Activated CD8-positive, alpha-beta T cell treated with anti-CD3 and anti-CD28 coated beads, Interleukin-2, amount 10 ng/mL, durations not matched to agents 7 days and 5 days (primary cell): Measurements from ENCODE around the gene TRAK1. TPM values are rescaled to one million over a fixed set of nuclear protein-coding genes. Genes with fewer than 3 reads are reported as not detected.

Experiments used
- ATAC-seq: fragments of 150-1000 bp; cut with Tn5 transposase; one replicate; pipeline ENCODE4 v1.10.0; 2021; ENCODE audit warnings: moderate library complexity
- CTCF ChIA-PET: fragments of 350-600 bp; sonication (Branson Sonifier 250); formaldehyde crosslinking; loops from one replicate; lab custom pipeline; 2021; ENCODE audit warnings: antibody characterized with exemption; lab: Charles Lee
- POLR2A ChIA-PET: fragments of 350-600 bp; sonication (Branson Sonifier 250); formaldehyde crosslinking; loops from one replicate; lab custom pipeline; 2021; ENCODE audit warnings: antibody characterized with exemption; lab: Charles Lee
- DNase-seq: peaks from one replicate; pipeline ENCODE4 v3.0.0-alpha.2; 2020
- H3K27ac Mint-ChIP-seq: one replicate; pipeline ENCODE4 v1.8.0; 2021; ENCODE audit warnings: mild to moderate bottlenecking, mixed read lengths
- H3K27me3 Mint-ChIP-seq: one replicate; pipeline ENCODE4 v1.8.0; 2021; ENCODE audit warnings: low read depth, mixed read lengths
- H3K36me3 Mint-ChIP-seq: one replicate; pipeline ENCODE4 v1.8.0; 2021; ENCODE audit warnings: low read depth, mixed read lengths
- H3K4me1 Mint-ChIP-seq: one replicate; pipeline ENCODE4 v1.8.0; 2021; ENCODE audit warnings: low read depth, mixed read lengths
- H3K4me3 Mint-ChIP-seq: one replicate; pipeline ENCODE4 v1.8.0; 2021; ENCODE audit warnings: mild to moderate bottlenecking, mixed read lengths
- H3K9me3 Mint-ChIP-seq: one replicate; pipeline ENCODE4 v1.8.0; 2022; ENCODE audit warnings: mixed read lengths; ENCODE audit not compliant: insufficient read depth
- total RNA-seq, 2 experiments: library from RNA; stranded (reverse); gene quantifications; one replicate each; pipeline ENCODE4 v1.2.3, GENCODE V29; 2021

Gene TRAK1
- total RNA-seq, 2 experiments from 2014 or later, result 28.6 to 28.7 TPM

DNA sequence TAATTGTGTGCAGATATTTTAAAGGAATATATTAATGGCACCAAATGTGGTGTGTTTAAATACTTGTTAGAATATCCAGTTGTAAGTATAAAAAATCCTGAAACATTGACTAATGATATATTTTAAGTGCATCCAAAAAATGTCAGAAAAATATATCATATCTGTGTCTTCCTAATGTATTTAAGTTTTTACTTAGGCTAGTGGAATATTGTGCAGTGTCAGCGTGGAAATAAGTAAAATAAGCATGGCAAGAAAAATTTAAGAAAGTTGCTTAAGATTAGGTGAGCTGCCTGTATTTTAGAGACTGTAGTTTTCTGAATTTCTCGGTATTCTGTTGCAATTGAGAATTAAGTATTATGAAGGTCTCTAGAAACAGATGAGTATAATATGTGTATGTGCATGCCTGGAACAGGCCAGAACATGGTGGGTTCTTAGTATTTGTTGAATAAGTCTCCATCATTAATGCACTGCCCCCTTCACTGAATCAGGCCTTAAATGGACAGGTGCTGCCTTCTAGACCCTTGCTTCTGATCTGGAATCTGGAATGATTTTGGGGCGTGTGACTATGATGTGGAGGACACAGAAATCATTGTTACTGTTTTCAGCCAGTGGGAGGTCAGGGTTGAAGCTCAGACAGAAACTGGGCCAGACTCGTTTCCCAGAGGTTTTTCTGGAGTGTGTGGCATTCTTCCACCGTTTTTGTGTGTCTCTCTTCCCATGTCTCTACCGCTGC lies 86.1 kb downstream of the TRAK1 start:
- H3K36me3 Mint-ChIP-seq, result peaks cover 15% of the 10 kb centered on the region
- DNase-seq (no peak), ATAC-seq (no peak)
- no peak overlapping the region for H3K27ac Mint-ChIP-seq
- H3K27me3 Mint-ChIP-seq, result no peaks in the 10 kb centered on the region
- H3K4me3 Mint-ChIP-seq, result no peak overlapping the region
- H3K4me1 Mint-ChIP-seq, result peaks cover 40% of the 10 kb centered on the region
- no peaks in the 10 kb centered on the region for H3K9me3 Mint-ChIP-seq
- ChIA-PET POLR2A (no interaction called here), CTCF (interaction anchor here (1.0 to 5.1 kb wide), 2 partner anchors 14 to 78 kb away, joined by 3 to 36 read pairs; no protein-coding TSS in a partner anchor)

DNA sequence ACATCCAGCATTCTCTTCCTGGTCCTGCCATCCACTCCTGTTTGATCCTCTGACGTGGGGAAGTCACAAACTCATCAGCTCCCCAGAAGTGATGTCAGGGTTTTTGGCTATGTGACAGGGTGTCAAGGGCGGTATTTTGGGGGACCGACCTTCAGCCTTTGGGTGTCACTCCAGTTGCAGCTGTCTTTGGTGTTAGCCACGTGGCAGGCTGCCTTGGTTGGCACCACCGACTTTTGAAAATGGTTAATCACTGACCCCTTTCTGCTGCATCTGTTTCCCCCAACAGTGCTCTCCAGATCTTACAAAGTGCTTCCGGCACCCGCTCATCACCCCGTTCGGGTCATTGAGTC lies 86.6 kb downstream of the TRAK1 start:
- no peak for ATAC-seq
- Mint-ChIP-seq H3K9me3 (no peaks in the 10 kb centered on the region), H3K36me3 (peaks cover 15% of the 10 kb centered on the region), H3K27ac (no peak overlapping the region), H3K27me3 (no peaks in the 10 kb centered on the region), H3K4me3 (no peak overlapping the region), H3K4me1 (peaks cover 34% of the 10 kb centered on the region)
- ChIA-PET POLR2A (no interaction called here), CTCF (interaction anchor here (1.0 to 5.1 kb wide), 2 partner anchors 14 to 78 kb away, joined by 3 to 36 read pairs; no protein-coding TSS in a partner anchor)
- no peak for DNase-seq

DNA sequence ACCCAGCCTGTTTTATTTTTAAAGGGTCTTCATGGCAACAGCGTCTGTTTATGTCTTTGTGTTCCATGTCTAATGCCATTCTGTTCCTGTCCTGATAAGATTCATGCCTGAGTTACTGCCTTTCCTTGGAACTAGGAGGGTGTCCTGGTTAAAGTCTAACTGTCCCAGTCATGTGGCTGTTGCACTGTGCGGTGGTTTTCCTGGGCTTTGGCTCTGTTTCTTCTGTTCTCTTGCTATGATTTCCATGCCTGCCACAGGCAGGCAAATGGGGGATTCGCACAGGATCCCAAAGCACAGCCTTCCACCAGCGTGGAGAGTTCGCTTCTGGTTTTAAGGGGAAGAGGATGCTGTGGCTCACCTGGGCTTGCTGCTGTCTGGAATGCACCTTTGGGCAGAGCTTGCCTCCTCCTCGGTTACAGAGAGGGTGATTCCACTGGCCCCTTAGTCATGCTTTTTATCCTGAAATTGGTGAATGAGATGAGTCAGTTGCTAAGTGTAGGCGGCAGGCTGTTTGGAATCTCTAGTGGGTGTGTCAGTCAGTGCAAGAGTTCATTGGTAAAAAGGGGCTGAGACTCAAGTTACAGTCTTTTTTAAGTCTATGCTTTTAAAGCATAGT lies 88.1 kb downstream of the TRAK1 start:
- Mint-ChIP-seq H3K27me3 (no peaks in the 10 kb centered on the region), H3K4me1 (peaks cover 20% of the 10 kb centered on the region), H3K27ac (peak overlapping the region; percentile 27), H3K36me3 (peaks cover 13% of the 10 kb centered on the region), H3K9me3 (no peaks in the 10 kb centered on the region), H3K4me3 (no peak overlapping the region)
- ChIA-PET POLR2A (no interaction called here), CTCF (interaction anchor here (0.6 to 5.1 kb wide), 3 partner anchors 9 to 62 kb away, joined by 3 to 39 read pairs (median 5); no protein-coding TSS in a partner anchor)
- DNase-seq, result no peak
- no peak for ATAC-seq

DNA sequence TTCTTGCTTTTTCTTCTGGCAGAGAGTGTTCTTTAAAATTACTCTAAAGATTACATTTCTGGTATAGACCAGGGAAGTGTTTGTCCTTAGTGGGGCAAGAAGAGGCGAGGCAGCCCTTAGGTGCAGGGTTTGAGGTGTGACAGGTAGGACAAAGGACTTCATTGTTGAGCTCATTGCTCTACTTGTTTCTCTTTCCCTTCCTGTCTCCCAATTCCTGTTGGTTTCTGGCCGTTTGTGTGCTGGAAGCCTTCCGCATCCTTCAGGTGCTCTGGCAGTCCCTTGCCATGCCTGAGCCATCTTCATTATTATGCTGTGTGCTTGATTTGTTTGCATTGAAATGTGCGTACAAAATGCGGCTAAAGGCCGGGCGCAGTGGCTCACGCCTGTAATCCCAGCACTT lies 89.7 kb downstream of the TRAK1 start:
- no peak for ATAC-seq
- Mint-ChIP-seq H3K36me3 (peaks cover 13% of the 10 kb centered on the region), H3K27ac (no peak overlapping the region), H3K4me1 (peaks cover 7% of the 10 kb centered on the region), H3K27me3 (no peaks in the 10 kb centered on the region), H3K9me3 (no peaks in the 10 kb centered on the region), H3K4me3 (no peak overlapping the region)
- CTCF ChIA-PET, result interaction anchor here (5.1 kb wide), 1 partner anchor 10 kb away, joined by 39 read pairs; no protein-coding TSS in a partner anchor
- DNase-seq, result no peak
- POLR2A ChIA-PET, result no interaction called here

DNA sequence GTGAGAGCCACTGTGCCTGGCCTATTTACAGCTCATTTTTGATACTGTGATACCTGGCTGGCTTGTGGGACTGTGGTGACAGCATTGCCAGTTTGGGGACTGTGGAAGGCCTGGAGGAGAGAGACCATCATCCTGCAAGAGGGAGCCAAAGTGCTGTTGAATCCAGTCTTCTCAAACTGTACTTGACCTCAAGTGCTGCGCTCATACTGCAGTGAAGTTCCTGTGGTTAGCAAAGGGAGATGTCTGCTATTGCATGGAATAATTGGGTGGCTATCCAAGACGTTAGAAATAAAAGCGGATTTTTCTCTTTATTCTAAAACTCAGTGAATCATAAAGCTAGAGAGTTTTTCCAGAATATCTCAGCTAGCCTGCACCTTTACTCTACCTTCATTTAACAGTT lies 91.4 kb downstream of the TRAK1 start:
- H3K4me1 Mint-ChIP-seq, result peaks cover 6% of the 10 kb centered on the region
- no peaks in the 10 kb centered on the region for H3K27me3 Mint-ChIP-seq
- H3K36me3 Mint-ChIP-seq, result peaks cover 8% of the 10 kb centered on the region
- no peak for ATAC-seq
- H3K4me3 Mint-ChIP-seq, result no peak overlapping the region
- CTCF ChIA-PET, result interaction anchor here (5.1 kb wide), 1 partner anchor 8 kb away, joined by 39 read pairs; no protein-coding TSS in a partner anchor
- POLR2A ChIA-PET, result no interaction called here
- no peaks in the 10 kb centered on the region for H3K9me3 Mint-ChIP-seq
- H3K27ac Mint-ChIP-seq, result no peak overlapping the region
- DNase-seq, result no peak

DNA sequence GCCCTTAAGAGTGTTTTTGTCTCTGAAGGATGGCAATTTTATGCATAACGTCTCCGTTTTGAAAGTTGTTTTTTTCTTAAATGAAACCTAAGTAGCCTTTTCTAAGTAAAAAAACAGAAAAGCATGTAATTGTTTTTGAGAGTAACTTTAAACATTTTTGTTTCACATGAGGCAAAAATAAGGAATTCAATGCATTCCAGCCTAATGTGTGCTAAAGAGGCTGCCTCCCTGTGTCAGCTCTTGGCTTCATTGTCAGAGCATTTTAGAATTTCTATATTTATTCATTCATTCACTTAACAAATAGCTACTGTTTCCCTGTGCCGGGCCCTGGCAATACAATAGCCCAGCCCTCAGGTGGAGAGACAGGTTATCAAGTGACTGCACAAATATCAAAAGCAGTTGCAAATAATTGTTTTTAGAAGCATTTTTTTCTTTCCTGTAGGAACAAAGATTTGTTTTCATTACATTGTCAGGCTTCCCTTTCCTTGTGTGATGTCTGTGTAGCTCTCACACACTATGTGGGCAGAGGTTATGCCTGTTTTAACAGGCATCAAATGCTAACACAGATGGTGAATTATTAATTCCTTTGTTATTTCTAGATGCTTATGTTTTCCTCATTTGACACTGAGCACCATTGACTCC lies 93.0 kb downstream of the TRAK1 start:
- DNase-seq (no peak), ATAC-seq (no peak)
- H3K36me3 Mint-ChIP-seq, result peaks cover 7% of the 10 kb centered on the region
- peaks cover 18% of the 10 kb centered on the region for H3K4me1 Mint-ChIP-seq
- ChIA-PET POLR2A (no interaction called here), CTCF (no interaction called here)
- H3K9me3 Mint-ChIP-seq, result no peaks in the 10 kb centered on the region
- no peaks in the 10 kb centered on the region for H3K27me3 Mint-ChIP-seq
- no peak overlapping the region for H3K27ac Mint-ChIP-seq
- H3K4me3 Mint-ChIP-seq, result no peak overlapping the region

DNA sequence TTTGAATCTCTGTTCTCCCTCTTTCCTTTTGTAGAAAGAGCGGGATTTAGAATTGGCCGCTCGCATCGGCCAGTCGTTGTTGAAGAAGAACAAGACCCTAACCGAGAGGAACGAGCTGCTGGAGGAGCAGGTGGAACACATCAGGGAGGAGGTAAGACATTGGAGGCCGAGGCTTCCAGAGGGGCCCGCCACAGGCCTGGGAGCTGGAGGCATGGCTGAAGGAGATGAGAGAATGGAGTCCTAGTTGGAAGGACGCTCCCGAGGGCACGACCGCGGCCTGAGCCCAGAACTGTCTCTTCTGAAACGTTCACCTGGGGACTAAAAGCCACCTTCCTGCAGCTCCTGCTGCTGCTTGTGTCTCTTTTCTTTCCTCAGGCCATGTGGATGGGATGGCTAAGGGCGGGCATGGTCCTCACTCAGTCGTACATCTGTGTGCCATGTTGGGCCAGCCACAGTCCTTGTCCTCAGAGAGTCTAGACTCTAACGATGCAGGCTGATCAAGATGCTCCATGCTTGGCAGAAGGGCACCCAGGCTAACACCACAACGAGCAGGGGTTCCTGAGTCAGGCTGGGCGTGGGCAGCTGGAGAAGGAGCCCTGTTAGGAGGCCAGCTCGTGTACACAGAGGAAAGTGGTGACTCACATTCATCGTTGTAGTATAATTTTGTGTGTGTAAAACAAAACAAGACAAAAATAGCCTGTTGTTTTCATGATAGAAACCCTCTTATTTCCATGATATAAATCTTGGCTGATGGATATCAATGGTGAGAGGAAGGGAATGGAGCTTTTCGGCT lies 93.7 kb downstream of the TRAK1 start:
- no peak overlapping the region for H3K27ac Mint-ChIP-seq
- H3K4me3 Mint-ChIP-seq, result no peak overlapping the region
- ATAC-seq, result no peak
- H3K4me1 Mint-ChIP-seq, result peaks cover 14% of the 10 kb centered on the region
- H3K27me3 Mint-ChIP-seq, result no peaks in the 10 kb centered on the region
- peaks cover 7% of the 10 kb centered on the region for H3K36me3 Mint-ChIP-seq
- ChIA-PET CTCF (no interaction called here), POLR2A (no interaction called here)
- no peaks in the 10 kb centered on the region for H3K9me3 Mint-ChIP-seq
- no peak for DNase-seq

DNA sequence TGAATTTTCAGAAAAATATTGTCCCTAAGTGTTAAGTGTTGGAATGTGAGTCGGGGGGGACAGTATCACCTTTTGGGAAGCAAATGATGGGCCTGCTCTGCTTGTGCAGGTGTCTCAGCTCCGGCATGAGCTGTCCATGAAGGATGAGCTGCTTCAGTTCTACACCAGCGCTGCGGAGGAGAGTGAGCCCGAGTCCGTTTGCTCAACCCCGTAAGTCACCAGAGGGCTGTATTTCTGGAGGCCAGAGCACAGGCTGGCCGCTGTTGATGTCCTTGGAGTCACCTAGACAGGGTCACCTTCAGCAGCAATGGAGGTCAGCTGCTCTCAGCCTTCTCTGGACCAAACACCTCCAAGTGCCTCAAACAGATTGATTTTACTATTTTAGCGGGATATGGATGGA lies 96.8 kb downstream of the TRAK1 start:
- peaks cover 36% of the 10 kb centered on the region for H3K4me1 Mint-ChIP-seq
- ChIA-PET POLR2A (no interaction called here), CTCF (no interaction called here)
- no peaks in the 10 kb centered on the region for H3K27me3 Mint-ChIP-seq
- no peak overlapping the region for H3K27ac Mint-ChIP-seq
- no peak overlapping the region for H3K4me3 Mint-ChIP-seq
- no peaks in the 10 kb centered on the region for H3K9me3 Mint-ChIP-seq
- DNase-seq (no peak), ATAC-seq (no peak)
- peaks cover 15% of the 10 kb centered on the region for H3K36me3 Mint-ChIP-seq

DNA sequence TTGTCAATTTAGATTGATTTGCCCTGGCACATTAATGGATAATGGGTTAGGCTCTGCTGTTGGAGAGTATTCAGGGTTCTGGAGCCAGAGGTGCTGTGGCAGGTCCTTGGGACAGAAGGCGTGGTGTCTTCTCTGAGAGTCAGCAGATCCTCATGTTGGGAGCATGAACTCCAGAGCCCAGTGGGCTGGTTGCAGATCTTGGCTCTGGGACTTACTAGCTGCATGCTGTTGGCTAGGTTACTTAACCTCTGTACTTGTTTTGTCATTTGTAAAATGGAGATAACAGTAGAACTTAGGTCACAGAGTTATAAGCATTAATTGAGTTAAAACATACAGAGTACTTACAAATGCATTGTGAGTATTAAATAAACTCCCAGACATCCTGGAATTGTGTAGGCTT lies 97.2 kb downstream of the TRAK1 start:
- H3K4me3 Mint-ChIP-seq, result no peak overlapping the region
- DNase-seq, result no peak
- H3K27me3 Mint-ChIP-seq, result no peaks in the 10 kb centered on the region
- no peaks in the 10 kb centered on the region for H3K9me3 Mint-ChIP-seq
- H3K27ac Mint-ChIP-seq, result peak overlapping the region; percentile 63
- ATAC-seq, result no peak
- ChIA-PET POLR2A (no interaction called here), CTCF (interaction anchor here (1.0 to 5.6 kb wide), 3 partner anchors 14 to 69 kb away, joined by 3 to 84 read pairs (median 4); no protein-coding TSS in a partner anchor)
- H3K4me1 Mint-ChIP-seq, result peaks cover 40% of the 10 kb centered on the region
- peaks cover 16% of the 10 kb centered on the region for H3K36me3 Mint-ChIP-seq

DNA sequence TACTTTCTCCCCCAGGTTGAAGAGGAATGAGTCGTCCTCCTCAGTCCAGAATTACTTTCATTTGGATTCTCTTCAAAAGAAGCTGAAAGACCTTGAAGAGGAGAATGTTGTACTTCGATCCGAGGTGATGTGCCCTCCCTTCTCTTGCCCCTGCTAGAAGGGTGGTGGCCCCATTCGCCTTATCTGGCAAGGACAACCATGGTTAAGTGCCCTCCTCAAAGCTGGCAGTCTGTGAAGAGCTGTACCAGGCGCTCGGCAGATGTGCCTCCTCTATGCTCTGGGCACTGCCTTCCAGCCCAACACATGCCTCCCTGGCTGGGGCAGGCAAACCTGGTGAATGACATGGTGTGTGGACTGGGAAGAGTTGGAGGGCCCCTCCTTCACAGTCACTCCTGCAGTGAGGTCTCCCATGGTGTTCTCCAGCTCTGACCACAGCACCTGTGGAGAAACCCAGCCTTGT lies 97.9 kb downstream of the TRAK1 start:
- ATAC-seq, result no peak
- CTCF ChIA-PET, result interaction anchor here (0.7 to 5.6 kb wide), 5 partner anchors 15 to 70 kb away, joined by 3 to 84 read pairs (median 4); no protein-coding TSS in a partner anchor

DNA sequence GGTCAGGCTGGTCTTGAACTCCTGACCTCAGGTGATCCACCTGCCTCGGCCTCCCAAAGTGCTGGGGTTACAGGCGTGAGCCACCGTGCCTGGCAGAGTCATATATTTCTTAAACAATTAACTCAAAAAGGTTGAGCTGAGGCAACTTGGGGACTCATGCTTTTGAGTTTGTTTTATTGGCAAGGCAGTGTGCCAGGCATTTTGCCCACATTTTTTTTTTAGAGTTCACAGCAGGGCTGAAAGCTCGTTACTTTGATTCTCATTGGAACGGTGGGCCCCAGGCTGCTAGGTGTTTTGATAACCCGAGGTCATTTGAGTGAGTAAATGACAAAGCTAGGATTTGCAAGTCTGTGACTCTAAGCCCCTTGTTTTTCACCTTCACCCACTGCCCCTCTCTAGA lies 98.6 kb downstream of the TRAK1 start:
- no peak for ATAC-seq
- Mint-ChIP-seq H3K27ac (no peak overlapping the region), H3K4me1 (peaks cover 52% of the 10 kb centered on the region), H3K4me3 (no peak overlapping the region), H3K36me3 (peaks cover 25% of the 10 kb centered on the region), H3K9me3 (no peaks in the 10 kb centered on the region), H3K27me3 (no peaks in the 10 kb centered on the region)
- CTCF ChIA-PET, result interaction anchor here (0.6 to 5.6 kb wide), 9 partner anchors 9 to 1918 kb away, joined by 3 to 84 read pairs (median 17); no protein-coding TSS in a partner anchor
- POLR2A ChIA-PET, result no interaction called here
- no peak for DNase-seq

More for the DNA sequence above, 97.9 kb downstream of the TRAK1 start:
- POLR2A ChIA-PET, result no interaction called here
- Mint-ChIP-seq H3K36me3 (peaks cover 20% of the 10 kb centered on the region), H3K27me3 (no peaks in the 10 kb centered on the region), H3K4me1 (peaks cover 47% of the 10 kb centered on the region), H3K27ac (peak overlapping the region; percentile 63), H3K9me3 (no peaks in the 10 kb centered on the region), H3K4me3 (no peak overlapping the region)
- no peak for DNase-seq
